Measurements from ENCODE around the gene TSC2.

DNA sequence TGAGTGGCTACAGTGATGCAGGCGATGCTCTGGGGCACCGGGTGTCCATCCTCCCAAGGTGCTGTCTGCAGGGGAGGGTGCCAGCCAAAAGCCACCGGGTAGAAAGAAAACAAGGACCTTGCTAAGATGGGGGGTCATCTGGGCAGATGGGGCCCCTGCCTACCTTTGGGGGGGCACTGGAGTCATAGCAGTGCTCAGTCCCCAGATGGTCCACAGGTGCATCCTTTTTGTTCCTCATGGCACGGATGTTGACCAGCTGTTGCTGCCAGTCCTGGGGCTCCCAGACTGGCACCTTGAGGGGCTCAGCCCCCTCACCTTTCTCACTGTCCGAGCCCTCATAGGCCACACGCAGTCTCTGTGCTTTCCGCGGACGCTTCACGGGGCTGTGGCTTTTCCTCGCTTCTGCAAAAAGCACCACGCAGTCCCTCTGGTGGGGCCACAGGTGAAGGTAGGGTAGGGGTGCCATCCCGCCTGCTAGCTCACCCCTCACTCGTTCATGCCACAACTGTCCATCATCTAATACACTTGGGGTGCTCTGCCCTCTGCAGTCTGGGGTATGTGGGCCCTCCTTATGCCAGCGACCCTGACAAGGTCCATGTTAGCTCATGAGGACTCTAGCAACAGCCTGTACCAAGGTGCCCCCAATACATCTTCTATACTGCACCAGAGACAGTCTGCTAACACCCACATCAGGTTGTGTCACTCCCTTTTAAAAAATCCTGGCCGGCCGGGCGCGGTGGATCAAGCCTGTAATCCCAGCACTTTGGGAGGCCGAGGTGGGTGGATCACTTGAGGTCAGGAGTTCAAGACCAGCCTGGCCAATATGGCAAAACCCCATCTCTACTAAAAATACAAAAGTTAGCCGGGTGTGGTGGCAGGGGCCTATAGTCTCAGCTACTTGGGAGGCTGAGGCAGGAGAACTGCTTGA is 1.6 kb upstream of the TSC2 start:
- TF ChIP-seq, protein P1, sequence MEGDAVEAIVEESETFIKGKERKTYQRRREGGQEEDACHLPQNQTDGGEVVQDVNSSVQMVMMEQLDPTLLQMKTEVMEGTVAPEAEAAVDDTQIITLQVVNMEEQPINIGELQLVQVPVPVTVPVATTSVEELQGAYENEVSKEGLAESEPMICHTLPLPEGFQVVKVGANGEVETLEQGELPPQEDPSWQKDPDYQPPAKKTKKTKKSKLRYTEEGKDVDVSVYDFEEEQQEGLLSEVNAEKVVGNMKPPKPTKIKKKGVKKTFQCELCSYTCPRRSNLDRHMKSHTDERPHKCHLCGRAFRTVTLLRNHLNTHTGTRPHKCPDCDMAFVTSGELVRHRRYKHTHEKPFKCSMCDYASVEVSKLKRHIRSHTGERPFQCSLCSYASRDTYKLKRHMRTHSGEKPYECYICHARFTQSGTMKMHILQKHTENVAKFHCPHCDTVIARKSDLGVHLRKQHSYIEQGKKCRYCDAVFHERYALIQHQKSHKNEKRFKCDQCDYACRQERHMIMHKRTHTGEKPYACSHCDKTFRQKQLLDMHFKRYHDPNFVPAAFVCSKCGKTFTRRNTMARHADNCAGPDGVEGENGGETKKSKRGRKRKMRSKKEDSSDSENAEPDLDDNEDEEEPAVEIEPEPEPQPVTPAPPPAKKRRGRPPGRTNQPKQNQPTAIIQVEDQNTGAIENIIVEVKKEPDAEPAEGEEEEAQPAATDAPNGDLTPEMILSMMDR (IDR thresholded peaks at IDR 0.05), result no peak
- TF ChIP-seq POLR2AphosphoS5 (IDR thresholded peaks at IDR 0.05) (no peak), POLR2A (IDR thresholded peaks at IDR 0.05) (no peak)

Measured in breast epithelium (tissue), 3 donors.